NOMO-1 treated with dmso at 0.1 percent for 144 hours (cell line): ENCODE results near the gene GBE1.

Experiments used
- DNase-seq: peaks from one replicate; lab custom pipeline; 2025; ENCODE audit not compliant: unreplicated experiment; lab: John Stamatoyannopoulos, UW

The GBE1 gene

GRCh38 chr3:81624756-81625155 is 136.7 kb downstream of the GBE1 start:
- DNase-seq, result no peak

GRCh38 chr3:81622395-81622794 is 139.1 kb downstream of the GBE1 start:
- no peak for DNase-seq

GRCh38 chr3:81621277-81621676 is 140.2 kb downstream of the GBE1 start:
- DNase-seq, result no peak

DNA sequence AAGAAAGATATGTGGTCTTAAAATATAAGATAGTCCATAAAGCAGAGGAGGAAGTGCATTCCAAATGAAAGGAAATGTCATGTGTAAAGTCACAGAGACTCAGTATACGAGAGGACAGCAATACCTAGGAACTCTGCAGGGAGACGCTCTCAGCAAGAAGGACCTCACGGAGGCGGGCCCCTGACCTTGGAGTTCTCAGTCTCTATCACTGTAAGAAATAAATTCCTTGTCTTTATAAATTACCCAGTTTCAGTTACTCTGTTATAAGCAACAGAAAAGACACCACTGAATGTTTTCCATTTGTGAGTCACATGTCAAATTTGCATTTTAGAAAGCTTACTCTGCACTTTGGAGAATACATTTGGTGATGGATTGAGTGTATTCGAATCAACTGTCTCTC is 140.6 kb downstream of the GBE1 start:
- DNase-seq, result no peak

- no peak for DNase-seq
These were observed 148.7 kb downstream of the GBE1 start for GRCh38 chr3:81612768-81613167.

GRCh38 chr3:81602781-81603180 is 158.7 kb downstream of the GBE1 start:
- DNase-seq, result no peak

- no peak for DNase-seq
These were observed 159.6 kb downstream of the GBE1 start for GRCh38 chr3:81601707-81602305.

DNA sequence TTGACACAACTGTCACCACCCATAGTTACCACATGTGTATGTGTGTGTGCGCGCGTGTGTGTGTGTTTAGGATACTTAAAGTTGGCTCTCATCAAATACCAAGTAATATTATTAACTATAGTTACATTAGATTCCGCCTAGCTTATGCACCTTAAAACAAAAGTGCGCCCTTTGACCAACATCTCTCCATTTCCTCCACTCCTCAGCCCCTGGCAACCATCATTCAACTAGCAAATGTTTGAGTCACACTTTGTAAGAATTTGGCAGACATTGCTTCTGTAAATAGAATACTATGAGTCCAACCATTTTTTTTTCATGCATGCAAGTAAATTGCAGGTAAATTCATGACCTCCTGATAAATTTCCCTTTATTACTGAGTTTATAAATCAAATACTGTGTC is 169.3 kb downstream of the GBE1 start:
- no peak for DNase-seq

DNA sequence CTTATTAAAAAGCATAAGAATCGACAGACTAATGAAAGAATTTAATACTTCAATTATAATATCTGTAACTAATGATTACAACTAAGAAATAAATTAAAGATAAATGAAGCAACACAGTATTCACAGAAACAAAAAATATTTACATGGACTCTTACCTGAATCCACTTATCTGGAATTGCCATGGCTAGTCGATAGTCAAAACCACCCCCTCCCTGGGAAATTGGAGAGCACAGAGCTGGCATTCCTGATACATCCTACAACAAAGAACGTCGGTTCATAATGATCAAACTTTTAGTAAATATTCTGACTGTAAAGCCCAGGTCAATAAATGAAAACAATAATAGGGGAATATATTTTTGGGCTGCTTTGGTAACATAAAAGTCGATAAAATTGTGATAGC is 175.5 kb downstream of the GBE1 start:
- DNase-seq, result no peak

GRCh38 chr3:81585056-81585455 is 176.4 kb downstream of the GBE1 start:
- peak; percentile 63 for DNase-seq

DNA sequence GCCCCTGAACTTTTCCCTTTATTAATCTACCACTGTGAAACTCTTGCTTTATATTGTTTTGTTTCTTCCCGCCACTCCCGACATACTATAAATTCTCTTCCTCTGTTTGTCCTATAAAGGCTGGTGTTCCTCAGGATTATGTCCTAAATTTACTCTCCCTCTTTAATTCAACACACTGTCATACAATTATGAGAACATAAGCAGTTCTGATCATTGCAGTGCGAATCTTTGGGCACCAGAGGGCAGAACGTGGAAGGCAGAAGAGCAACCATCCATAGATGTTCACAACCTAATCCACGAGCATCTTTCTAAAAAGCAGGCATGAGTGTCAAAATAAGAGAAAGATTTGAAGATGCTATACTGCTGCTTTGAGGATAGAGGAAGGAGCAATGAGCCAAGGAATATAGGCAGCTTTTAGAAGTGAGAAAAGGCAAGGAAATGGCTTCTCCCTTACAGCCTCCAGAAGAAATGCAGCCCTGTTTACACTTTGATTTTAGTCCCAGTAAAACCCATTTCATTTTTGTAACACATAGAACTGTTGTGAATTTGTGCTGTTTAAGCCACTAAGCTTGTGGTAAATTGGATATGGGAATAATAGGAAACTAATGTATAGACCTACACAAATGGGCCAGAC is 179.4 kb downstream of the GBE1 start:
- no peak for DNase-seq

DNA sequence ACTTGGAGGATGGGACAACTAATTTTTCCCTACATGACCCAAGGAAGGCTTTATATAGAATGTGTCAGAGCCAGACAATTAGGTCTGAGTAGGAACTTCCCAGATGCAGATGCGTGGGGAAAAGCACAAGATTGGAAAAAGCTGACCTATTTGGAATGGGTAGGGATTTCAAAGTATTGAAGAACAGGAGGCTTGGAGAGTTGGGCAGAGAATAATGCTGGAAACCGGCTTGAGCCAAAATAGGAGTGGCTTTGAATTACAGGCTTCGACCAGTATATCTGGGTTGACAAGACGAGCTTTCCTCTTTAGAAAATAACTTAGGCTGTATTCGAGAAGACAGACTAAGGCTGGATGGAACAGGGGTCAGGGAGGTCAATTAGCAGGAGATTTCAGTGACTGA is 181.1 kb downstream of the GBE1 start:
- DNase-seq, result no peak

DNA sequence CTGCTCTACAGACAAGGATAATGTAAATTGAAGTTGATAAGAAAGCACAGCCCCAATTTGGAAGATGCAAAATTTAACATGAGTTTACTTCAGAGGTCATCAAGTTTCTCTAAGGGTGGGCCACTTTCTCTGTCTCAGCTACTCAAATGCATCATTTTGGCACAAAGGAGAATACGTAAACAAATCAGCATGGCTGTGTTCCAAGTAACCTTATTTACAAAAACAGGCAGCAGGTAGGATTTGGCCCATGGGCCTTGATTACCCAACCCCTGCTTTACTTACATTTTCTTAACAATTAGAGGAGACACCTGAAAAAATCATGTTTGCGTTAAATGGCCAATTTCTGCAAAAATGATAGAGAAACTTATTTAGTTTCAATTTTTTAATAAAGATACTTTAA is 181.7 kb downstream of the GBE1 start:
- DNase-seq, result no peak

DNA sequence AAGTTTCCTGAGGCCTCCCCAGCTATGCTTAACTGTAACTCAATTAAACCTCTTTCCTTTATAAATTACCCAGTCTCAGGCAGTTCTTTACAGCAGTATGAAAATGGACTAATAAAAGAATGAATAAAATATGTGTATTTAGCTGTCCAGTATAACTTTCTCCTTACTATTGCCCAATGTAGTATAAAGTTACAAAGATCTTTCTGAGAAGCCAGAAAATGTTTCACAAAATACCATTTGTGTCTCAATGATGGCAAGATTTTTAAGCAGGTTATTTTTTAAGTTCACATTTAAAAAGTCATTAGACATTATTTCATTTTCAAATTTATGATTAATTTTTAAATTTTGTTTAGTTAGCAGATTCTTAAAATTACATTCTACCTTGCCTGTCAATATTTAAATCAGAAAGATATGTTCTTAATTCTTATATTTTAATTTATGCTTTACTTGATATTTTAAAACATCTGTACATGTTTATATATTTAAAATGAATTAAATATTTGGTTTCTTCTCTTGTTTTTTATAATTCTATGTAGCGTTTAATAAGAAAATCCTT is 189.2 kb downstream of the GBE1 start:
- DNase-seq, result no peak

DNA sequence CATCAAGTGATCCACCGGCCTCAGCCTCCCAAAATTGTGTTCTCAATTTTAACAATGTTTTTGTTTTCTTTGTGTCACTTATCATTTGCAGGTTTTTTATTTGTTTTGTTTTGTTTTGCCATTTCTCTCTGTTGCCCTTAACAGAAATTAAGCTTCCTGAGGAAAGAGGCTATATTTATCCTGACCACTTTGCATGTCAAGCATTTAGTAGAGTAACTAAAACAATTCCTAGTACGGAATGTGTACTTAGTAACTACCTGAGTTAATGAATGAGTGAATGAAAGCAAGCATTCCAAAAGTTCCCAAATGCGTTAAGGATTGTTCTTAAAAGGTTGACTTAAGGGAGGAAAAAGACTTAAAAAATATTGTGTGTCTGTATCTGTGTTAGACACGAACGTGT is 193.1 kb downstream of the GBE1 start:
- no peak for DNase-seq

- no peak for DNase-seq
These were observed 196.4 kb downstream of the GBE1 start for GRCh38 chr3:81565041-81565440.

- DNase-seq, result no peak
These were observed 203.3 kb downstream of the GBE1 start for GRCh38 chr3:81558106-81558505.

- DNase-seq, result no peak
These were observed 206.6 kb downstream of the GBE1 start for GRCh38 chr3:81554801-81555200.

- no peak for DNase-seq
These were observed 207.1 kb downstream of the GBE1 start for GRCh38 chr3:81554388-81554787.

DNA sequence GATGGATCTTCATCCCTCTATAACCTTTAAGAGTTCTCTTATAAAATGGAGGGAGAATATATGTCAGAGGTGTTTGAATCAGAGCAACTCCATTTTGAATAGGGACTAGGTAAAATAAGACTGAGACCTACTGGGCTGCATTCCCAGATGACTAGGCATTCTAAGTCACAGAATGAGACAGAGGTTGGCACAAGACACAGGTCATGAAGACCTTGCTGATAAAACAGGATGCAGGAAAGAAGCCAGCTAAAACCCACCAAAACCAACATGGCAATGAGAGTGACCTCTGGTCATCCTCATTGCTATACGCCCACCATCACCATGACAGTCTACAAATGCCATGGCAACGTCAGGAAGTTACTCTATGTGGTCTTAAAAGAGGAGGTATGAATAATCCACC is 211.0 kb downstream of the GBE1 start:
- no peak for DNase-seq

GRCh38 chr3:81549831-81550230 is 211.6 kb downstream of the GBE1 start:
- DNase-seq, result no peak

- no peak for DNase-seq
These were observed 212.1 kb downstream of the GBE1 start for GRCh38 chr3:81549388-81549787.

GRCh38 chr3:81545572-81545971 is 215.9 kb downstream of the GBE1 start:
- no peak for DNase-seq
